Fibroblast of the conjunctiva (primary cell): Measurements from ENCODE around the gene DNASE1L2.

ENCODE experiments used
- DNase-seq: peaks from one replicate; pipeline ENCODE4 v3.0.0-alpha.2; 2010; ENCODE audit warnings: low read depth

DNASE1L2 gene

GRCh38 chr16:2270588-2271470, 34.6 kb downstream of the DNASE1L2 start:
- no peak for DNase-seq

DNA sequence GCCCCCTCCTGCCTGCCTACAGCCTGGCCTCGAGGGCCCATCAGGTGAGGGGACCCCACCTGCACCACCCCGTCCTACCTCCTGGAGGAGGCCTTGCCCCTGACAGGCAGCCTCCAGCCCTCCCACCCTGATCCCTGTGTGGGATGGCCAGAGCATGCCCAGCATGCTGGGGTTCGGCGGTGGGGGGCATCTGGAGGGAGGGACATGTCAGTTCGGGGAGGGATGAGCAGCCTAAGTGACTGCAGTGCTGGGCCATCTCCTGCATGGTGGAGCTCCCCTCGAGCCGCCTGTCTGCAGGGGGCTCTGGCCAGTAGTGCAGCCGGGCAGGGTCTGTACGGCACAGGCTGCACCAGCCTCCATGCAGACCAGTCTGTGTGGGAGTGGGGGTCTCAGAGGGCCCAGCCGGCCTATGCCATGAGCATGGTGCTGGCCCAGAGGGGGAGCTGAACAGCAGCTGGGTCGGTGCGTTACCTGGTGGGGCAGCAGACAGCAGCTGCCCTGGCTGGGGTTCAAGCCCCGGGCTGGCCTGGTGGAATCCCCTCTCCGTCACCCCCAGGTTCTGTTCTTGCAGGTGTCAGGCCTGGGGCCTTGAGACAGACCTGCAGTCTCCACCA, 35.7 kb downstream of the DNASE1L2 start:
- no peak for DNase-seq

DNA sequence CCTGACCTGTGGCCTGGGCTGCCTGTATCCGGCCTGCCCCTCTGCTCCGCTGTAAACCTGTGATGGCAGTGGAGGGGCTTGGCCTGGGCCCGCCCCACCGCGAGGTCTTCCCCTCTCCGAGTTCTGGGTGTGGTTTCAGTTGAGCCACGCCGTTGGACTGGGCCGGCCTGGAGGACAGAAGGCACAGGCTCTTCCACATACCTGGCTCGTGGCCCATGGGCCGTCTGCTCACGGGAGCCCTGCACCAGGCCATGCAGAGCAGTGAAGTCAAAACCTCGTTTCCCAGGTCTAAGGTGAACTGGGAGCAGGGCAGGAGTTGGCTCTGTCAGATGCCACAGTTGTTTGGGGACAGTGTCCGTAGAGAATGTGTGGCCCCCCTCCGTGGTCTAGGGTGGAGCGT, 37.2 kb downstream of the DNASE1L2 start:
- DNase-seq: no peak

DNA sequence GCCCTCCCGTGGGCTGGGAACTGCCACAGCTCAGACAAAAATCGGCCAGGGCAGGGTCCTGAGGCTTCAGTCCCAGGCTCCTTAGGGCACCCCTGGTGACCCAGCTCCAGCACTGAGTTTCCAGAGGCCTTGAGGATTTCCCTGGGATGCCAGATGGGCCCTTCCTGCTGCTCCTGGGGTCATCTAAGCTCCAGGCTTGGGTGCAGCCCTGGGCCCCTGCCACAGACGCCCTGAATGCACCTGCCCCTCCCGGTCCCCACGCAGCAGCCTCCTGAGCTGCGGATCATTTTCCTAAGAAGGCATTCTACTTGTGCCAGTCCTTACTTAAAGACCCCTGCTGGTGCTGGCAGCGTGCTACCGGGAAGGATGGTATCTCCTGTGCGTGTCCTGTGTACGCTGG, 37.7 kb downstream of the DNASE1L2 start:
- DNase-seq: no peak

- DNase-seq: no peak
These were observed 39.5 kb downstream of the DNASE1L2 start for GRCh38 chr16:2275476-2276367.

- DNase-seq: no peak
These were observed 40.3 kb downstream of the DNASE1L2 start for GRCh38 chr16:2276368-2277195.

DNA sequence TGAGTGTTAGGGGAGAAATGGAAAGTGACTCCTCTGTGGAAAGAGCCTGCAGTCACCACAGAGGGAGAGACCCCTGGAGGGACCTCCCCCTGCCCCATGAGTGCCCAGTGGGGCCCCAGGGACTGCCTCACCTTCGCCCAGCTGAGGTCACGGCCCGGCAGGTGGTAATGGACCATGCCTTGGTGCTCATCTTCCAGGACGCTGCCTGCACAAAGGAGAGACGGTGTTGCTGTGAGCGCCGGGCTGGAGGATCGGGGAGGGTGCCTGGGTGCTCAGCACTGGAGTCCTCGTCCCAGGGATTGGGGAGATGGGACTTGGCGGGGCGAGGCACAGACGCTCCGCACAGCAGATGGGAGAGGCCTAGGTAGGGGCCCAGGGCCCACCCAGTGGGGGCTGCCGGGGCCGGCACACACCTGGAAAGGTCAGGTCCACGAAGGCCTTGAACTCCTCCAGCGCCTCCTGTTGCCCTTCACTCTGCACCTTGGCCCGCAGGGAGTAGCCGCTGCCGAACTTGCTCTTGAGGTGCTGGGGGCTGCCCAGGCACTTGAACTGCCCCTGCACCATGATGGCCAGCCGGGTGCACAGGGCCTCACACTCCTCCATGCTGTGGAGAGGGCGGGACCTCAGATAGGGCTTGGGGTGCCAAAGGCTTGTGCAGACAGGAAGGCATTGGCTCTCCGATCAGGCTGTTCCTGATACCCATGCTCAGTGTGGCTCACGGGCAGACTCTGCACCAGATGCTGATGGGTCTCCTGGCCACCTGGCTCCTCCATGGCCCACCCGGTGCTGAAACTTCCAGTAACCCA, 41.4 kb downstream of the DNASE1L2 start:
- DNase-seq: no peak

DNA sequence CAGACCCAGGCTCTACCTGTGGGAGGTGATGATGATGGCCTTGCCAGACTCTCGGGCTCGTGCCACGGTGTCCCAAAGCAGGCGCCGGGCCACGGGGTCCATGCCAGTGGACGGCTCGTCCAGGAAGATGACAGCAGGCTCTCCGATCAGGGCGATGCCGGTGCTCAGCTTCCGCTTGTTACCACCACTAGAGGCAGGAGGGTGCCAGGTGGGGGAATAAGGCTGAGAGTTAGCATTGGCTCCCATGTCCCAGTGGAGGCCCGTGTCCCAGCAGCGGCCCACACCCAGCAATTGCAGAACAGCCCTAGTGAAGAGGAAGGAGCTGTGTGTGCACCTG, 42.0 kb downstream of the DNASE1L2 start:
- no peak for DNase-seq

DNA sequence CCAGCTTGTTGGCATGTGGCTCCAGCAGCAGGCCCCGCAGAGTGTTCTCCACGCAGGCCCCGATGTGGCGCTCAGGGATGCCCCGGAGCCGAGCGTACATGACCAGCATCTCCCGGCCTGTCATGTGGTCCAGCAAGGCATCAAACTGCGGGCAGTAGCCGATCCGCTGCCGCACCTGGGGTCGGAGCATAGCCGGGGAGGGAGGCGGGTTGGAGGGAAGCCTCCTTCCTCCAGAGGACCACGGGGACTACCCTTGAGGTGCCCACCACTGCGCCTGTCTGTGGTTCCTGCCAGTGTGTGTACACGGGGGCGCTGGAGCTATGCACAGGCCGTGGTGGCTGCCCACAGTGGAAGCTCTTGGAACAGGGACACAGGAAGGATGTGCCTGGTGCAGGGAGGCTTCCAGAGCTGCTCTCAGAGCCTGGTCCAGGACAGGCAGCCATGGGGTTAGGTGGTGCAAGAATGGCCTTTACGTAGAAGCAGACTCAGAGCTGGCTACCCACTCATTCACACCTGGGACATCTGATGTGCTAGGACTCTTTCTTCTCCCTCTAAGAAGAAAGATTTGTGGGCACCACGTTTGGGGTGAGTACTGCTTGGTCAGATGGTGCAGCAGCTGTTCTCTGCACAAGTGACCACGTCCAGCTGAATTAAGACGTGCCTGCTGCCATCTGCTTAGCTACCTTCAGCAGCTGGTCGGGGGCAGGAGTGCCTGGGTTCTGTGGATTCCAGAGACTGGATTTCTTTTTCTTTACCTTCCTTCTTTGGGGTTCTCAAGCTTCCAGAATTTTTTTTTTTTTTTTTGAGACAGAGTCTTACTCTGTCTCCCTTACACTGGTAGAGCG, 42.9 kb downstream of the DNASE1L2 start:
- no peak for DNase-seq

- no peak for DNase-seq
These were observed 44.2 kb downstream of the DNASE1L2 start for GRCh38 chr16:2280461-2280860.

DNA sequence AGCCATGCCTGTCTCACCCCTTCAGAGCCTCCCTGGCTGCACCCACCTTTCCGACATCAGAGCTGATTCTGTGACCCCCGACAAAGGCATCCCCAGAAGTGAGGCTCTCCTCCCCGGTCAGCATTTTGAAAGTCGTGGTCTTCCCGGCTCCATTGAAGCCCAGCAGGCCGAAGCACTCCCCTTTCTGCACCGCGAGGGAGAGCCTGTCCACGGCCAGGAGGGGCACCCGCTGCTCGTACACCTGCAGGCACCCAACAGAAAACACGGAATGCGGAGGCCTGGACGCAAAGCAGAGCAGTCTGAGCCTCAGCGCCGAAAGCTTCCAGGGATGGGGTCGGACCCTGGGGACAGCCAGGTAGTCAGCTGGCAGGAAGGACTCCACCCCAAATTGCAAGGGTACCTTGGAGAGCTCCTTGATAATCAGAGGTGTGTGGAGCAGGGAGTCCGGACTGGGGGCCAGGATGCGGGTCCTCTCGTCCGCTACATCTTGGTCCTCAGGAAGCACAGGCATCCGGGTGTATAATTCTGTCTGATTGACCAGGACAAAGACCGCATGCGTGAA, 44.8 kb downstream of the DNASE1L2 start:
- no peak for DNase-seq

- DNase-seq: no peak
These were observed 46.0 kb downstream of the DNASE1L2 start for GRCh38 chr16:2282262-2282661.

DNA sequence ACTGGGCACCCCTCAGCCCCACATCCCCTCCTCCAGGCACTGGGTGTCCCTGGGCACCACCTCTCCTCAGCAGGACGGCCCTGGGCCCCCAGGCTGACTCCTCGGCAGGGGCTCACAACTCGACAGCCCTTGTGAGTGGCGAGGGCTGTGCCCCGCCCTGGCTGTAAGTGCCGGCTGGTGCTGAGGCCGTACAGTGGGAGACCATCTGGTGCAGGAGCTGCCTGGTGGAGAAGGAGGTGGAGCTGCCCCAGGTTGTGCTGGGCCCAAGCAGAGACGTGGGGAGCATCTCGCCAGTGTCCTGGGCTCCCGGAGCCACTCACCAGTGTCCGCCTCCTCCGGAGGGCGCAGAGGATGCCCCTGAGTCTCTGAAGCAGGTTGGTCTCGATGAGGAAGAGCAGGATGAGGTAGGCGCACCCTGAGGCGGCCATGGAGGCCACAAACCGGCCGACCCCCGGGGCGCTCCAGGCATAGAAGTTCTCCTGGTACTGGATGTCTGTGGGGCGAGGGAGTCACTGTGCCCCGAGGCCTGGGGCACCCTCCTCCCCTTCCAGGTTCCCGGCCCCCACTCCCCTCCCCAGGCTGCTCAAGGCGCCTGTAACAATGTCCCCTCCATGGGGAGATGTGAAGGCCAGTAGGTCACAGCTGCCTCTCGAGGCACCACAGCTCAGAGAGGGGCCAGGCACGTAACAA, 46.8 kb downstream of the DNASE1L2 start:
- DNase-seq: no peak

GRCh38 chr16:2284001-2284770, 47.9 kb downstream of the DNASE1L2 start:
- no peak for DNase-seq

GRCh38 chr16:2284797-2285576, 48.7 kb downstream of the DNASE1L2 start:
- DNase-seq: no peak

- DNase-seq: no peak
These were observed 49.5 kb downstream of the DNASE1L2 start for GRCh38 chr16:2285731-2286191.

GRCh38 chr16:2286550-2286949, 50.3 kb downstream of the DNASE1L2 start:
- DNase-seq: no peak
